Measurements from ENCODE around the gene ZNF668. TPM values are rescaled to one million over a fixed set of nuclear protein-coding genes. Genes with fewer than 3 reads are reported as not detected.

ZNF668 gene
- total RNA-seq, 1 donor from 2014 or later = 8.3 TPM

DNA sequence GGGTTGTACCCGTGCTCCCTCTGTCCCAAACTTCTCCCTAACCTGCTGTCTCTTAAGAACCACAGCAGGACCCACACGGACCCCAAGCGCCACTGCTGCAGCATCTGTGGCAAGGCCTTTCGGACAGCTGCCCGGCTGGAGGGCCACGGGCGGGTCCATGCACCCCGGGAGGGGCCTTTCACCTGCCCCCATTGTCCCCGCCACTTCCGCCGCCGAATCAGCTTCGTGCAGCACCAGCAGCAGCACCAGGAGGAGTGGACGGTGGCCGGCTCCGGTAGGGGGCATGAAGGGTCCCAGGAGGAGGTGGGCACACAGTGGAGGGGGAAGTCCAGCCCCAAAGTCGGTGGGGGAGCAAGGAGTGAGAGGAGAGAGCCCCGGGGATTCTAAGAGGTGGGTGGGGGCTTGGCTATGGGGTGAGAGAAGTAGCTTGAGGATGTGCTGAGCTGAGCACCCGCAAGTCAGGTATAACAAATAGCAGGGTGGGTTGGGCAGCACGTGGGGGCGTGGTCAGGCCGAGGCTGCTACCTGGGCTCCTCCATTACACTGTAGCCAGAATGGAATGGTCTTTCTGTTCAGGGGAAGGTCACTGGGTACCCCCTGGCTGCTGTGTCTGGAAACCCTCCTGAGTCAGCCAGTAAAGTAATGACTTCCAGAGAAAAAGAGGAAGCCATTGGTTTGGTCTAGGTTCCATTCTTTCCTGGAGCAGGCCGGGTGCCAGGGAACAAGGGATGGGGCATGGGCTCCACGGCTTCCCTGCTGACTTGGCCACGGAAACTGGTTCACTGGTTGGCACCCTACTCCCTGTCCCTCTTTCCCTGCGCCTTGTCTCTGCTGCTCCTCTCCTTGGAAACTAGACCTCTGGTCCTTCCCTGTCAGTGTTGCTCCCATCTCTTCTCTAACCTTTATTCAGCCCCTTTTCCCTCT lies 7.7 kb upstream of the ZNF668 start:
- Histone ChIP-seq H3K27me3 (no peaks in the 10 kb centered on the region), H3K9me3 (no peaks in the 10 kb centered on the region), H3K4me3 (no peak overlapping the region), H3K4me1 (no peaks in the 10 kb centered on the region), H3K27ac (no peak overlapping the region), H3K36me3 (peaks cover 68% of the 10 kb centered on the region)
- DNase-seq (no peak), ATAC-seq (no peak)
- intact Hi-C loops (cut with DNase I) = no loop called here
- TF ChIP-seq, protein P1, sequence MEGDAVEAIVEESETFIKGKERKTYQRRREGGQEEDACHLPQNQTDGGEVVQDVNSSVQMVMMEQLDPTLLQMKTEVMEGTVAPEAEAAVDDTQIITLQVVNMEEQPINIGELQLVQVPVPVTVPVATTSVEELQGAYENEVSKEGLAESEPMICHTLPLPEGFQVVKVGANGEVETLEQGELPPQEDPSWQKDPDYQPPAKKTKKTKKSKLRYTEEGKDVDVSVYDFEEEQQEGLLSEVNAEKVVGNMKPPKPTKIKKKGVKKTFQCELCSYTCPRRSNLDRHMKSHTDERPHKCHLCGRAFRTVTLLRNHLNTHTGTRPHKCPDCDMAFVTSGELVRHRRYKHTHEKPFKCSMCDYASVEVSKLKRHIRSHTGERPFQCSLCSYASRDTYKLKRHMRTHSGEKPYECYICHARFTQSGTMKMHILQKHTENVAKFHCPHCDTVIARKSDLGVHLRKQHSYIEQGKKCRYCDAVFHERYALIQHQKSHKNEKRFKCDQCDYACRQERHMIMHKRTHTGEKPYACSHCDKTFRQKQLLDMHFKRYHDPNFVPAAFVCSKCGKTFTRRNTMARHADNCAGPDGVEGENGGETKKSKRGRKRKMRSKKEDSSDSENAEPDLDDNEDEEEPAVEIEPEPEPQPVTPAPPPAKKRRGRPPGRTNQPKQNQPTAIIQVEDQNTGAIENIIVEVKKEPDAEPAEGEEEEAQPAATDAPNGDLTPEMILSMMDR (IDR thresholded peaks at IDR 0.05) = no peak

DNA sequence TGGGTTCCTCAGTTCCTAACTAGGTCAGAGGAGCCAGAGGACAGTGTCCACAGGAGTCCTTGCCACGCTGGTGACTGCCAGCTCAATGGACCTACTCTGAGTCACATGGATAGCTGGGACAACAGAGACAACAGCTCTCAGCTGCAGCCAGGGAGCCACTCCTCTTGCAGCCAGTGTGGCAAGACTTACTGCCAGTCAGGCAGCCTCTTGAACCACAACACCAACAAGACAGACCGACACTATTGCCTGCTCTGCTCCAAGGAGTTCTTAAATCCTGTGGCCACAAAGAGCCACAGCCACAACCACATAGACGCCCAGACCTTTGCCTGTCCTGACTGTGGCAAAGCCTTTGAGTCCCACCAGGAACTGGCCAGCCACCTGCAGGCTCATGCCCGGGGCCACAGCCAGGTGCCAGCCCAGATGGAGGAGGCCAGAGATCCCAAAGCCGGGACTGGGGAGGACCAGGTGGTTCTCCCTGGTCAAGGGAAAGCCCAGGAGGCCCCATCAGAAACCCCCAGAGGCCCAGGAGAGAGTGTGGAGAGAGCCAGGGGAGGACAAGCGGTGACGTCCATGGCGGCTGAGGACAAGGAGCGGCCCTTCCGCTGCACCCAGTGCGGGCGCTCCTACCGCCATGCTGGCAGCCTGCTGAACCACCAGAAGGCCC lies 6.8 kb upstream of the ZNF668 start:
- intact Hi-C loops (cut with DNase I) = no loop called here

DNA sequence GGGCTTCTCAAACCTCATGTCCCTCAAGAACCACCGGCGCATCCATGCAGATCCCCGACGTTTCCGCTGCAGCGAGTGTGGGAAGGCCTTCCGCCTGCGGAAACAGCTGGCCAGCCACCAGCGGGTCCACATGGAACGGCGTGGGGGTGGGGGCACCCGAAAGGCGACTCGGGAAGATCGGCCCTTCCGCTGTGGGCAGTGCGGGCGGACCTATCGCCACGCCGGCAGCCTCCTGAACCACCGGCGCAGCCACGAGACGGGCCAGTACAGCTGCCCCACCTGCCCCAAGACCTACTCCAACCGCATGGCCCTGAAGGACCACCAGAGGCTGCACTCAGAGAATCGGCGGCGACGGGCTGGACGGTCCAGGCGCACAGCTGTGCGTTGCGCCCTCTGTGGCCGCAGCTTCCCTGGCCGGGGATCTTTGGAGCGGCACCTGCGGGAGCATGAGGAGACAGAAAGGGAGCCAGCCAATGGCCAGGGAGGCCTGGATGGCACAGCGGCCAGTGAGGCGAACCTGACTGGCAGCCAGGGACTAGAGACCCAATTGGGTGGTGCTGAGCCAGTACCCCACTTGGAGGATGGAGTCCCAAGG lies 6.1 kb upstream of the ZNF668 start:
- H3K27me3 ChIP-seq = no peaks in the 10 kb centered on the region
- peaks cover 5% of the 10 kb centered on the region for H3K4me1 ChIP-seq
- H3K27ac ChIP-seq = no peak overlapping the region
- ATAC-seq = no peak
- H3K36me3 ChIP-seq = peaks cover 73% of the 10 kb centered on the region
- TF ChIP-seq, protein P1 (IDR thresholded peaks at IDR 0.05) = no peak
- no peak for DNase-seq
- H3K4me3 ChIP-seq = no peak overlapping the region
- no peaks in the 10 kb centered on the region for H3K9me3 ChIP-seq
- intact Hi-C loops (cut with DNase I) = no loop called here

More for the DNA sequence above, 6.8 kb upstream of the ZNF668 start:
- Histone ChIP-seq H3K36me3 (peaks cover 73% of the 10 kb centered on the region), H3K27ac (no peak overlapping the region), H3K27me3 (no peaks in the 10 kb centered on the region), H3K9me3 (no peaks in the 10 kb centered on the region), H3K4me3 (no peak overlapping the region), H3K4me1 (no peaks in the 10 kb centered on the region)
- TF ChIP-seq, protein P1 (IDR thresholded peaks at IDR 0.05) = no peak
- DNase-seq (no peak), ATAC-seq (no peak)

DNA sequence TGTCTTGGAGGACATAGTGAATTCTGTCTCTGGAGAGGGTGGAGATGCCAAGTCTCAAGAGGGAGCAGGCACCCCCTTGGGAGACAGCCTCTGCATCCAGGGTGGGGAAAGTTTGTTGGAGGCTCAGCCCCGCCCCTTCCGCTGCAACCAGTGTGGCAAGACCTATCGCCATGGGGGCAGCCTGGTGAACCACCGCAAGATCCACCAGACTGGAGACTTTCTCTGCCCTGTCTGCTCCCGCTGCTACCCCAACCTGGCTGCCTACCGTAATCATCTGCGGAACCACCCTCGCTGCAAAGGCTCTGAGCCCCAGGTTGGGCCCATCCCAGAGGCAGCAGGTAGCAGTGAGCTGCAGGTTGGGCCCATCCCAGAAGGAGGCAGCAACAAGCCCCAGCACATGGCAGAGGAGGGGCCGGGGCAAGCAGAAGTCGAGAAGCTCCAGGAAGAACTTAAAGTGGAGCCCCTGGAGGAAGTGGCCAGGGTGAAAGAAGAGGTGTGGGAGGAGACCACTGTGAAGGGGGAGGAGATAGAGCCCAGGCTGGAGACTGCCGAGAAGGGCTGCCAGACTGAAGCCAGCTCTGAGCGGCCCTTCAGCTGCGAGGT lies 5.4 kb upstream of the ZNF668 start:
- H3K9me3 ChIP-seq = no peaks in the 10 kb centered on the region
- TF ChIP-seq, protein P1 (IDR thresholded peaks at IDR 0.05) = no peak
- no peak overlapping the region for H3K27ac ChIP-seq
- H3K4me3 ChIP-seq = no peak overlapping the region
- ATAC-seq (no peak), DNase-seq (no peak)
- H3K4me1 ChIP-seq = peaks cover 9% of the 10 kb centered on the region
- peaks cover 73% of the 10 kb centered on the region for H3K36me3 ChIP-seq
- no peaks in the 10 kb centered on the region for H3K27me3 ChIP-seq
- intact Hi-C loops (cut with DNase I) = no loop called here

DNA sequence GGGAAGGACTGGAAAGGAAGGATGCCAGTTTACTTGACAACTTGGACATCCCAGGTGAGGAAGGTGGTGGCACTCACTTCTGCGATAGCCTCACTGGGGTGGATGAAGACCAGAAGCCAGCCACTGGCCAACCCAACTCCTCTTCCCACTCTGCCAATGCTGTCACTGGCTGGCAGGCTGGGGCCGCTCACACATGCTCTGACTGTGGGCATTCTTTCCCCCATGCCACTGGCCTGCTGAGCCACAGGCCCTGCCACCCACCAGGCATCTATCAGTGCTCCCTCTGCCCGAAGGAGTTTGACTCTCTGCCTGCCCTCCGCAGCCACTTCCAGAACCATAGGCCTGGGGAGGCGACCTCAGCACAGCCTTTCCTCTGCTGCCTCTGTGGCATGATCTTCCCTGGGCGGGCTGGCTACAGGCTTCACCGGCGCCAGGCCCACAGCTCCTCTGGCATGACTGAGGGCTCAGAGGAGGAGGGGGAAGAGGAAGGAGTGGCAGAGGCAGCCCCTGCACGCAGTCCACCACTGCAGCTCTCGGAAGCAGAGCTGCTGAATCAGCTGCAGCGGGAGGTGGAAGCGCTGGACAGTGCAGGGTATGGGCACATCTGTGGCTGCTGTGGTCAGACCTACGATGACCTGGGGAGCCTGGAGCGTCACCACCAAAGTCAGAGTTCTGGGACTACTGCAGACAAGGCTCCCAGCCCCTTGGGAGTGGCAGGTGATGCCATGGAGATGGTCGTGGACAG lies 4.7 kb upstream of the ZNF668 start:
- intact Hi-C loops (cut with DNase I) = no loop called here
- ATAC-seq (no peak), DNase-seq (no peak)
- Histone ChIP-seq H3K4me1 (peaks cover 9% of the 10 kb centered on the region), H3K27me3 (no peaks in the 10 kb centered on the region), H3K36me3 (peaks cover 69% of the 10 kb centered on the region), H3K9me3 (no peaks in the 10 kb centered on the region), H3K27ac (no peak overlapping the region), H3K4me3 (no peak overlapping the region)
- TF ChIP-seq, protein P1 (IDR thresholded peaks at IDR 0.05) = no peak

Data from upper lobe of right lung (tissue), 1 donor.